IMR-90 (cell line): ENCODE results near the gene GPX1. TPM values are rescaled to one million over a fixed set of nuclear protein-coding genes. Genes with fewer than 3 reads are reported as not detected.

Experiments
- ATAC-seq: fragments of 200-7000 bp; cut with Tn5 transposase; 2 replicates; pipeline ENCODE4 v1.9.1; 2020; ENCODE audit warnings: low read depth, mild to moderate bottlenecking, moderate library complexity
- BruUV-seq: library from RNA; stranded (reverse); fragments of 400-500 nt; replicated peaks from 2 replicates; lab custom pipeline; 2021; lab: Mats Ljungman, UMichigan
- CTCF ChIA-PET: fragments of 300-600 bp; formaldehyde crosslinking; extraction: SDS; loops from one replicate; lab custom pipeline; 2021; ENCODE audit warnings: antibody characterized with exemption; lab: Yijun Ruan, JAX
- POLR2A ChIA-PET: fragments of 300-600 bp; sonication (Branson Sonifier 250); formaldehyde crosslinking; loops from one replicate; lab custom pipeline; 2022; ENCODE audit warnings: antibody characterized with exemption; ENCODE audit not compliant: unreplicated experiment; lab: Charles Lee
- DNase-seq: peaks from one replicate; pipeline ENCODE4 v3.0.0; 2013
- H2AFZ ChIP-seq: replicated peaks from 2 replicates; pipeline ENCODE3; 2013; ENCODE audit warnings: low read length, mild to moderate bottlenecking; ENCODE audit not compliant: poor library complexity
- H2AK5ac ChIP-seq: 2 replicates; pipeline ENCODE4 v1.6.1; 2013; ENCODE audit warnings: low read depth, low read length, inconsistent platforms
- H2AK9ac ChIP-seq: replicated peaks from 2 replicates; pipeline ENCODE3; 2013; ENCODE audit warnings: mild to moderate bottlenecking, low read depth, low read length, moderate library complexity; ENCODE audit not compliant: poor library complexity
- H2BK120ac ChIP-seq: 2 replicates; pipeline ENCODE4 v1.6.1; 2013; ENCODE audit warnings: low read depth, low read length, inconsistent platforms
- H2BK15ac ChIP-seq: 3 replicates; pipeline ENCODE4 v1.6.1; 2013; ENCODE audit warnings: low read depth, low read length, inconsistent platforms
- H2BK20ac ChIP-seq: 2 replicates; pipeline ENCODE4 v1.6.1; 2013; ENCODE audit warnings: low read depth, mild to moderate bottlenecking, inconsistent platforms, low read length, moderate library complexity
- H2BK5ac ChIP-seq: 2 replicates; pipeline ENCODE4 v1.6.1; 2013; ENCODE audit warnings: mild to moderate bottlenecking, low read depth, low read length, inconsistent platforms; ENCODE audit not compliant: poor library complexity, severe bottlenecking
- H3K14ac ChIP-seq: replicated peaks from 2 replicates; pipeline ENCODE4 v1.6.1; 2013; ENCODE audit warnings: low read depth, low read length, inconsistent platforms
- H3K18ac ChIP-seq: 2 replicates; pipeline ENCODE4 v1.6.1; 2013; ENCODE audit warnings: low read depth, low read length, control low read depth
- H3K23ac ChIP-seq: 2 replicates; pipeline ENCODE4 v1.6.1; 2013; ENCODE audit warnings: low read depth, low read length, inconsistent platforms
- H3K27ac ChIP-seq: 2 replicates; pipeline ENCODE4 v1.5.1; 2013; ENCODE audit warnings: mild to moderate bottlenecking, control low read depth, low read length; ENCODE audit not compliant: insufficient read depth
- H3K27me3 ChIP-seq: 2 replicates; pipeline ENCODE4 v1.6.1; 2013; ENCODE audit warnings: low read length; ENCODE audit not compliant: control insufficient read depth, insufficient read depth
- H3K36me3 ChIP-seq: 2 replicates; pipeline ENCODE4 v1.6.1; 2013; ENCODE audit warnings: low read length, mixed read lengths; ENCODE audit not compliant: control insufficient read depth, insufficient read depth
- H3K4ac ChIP-seq: 2 replicates; pipeline ENCODE4 v1.6.1; 2013; ENCODE audit warnings: low read depth, low read length, inconsistent platforms
- H3K4me1 ChIP-seq: 2 replicates; pipeline ENCODE4 v1.6.1; 2013; ENCODE audit warnings: low read length, mixed read lengths; ENCODE audit not compliant: control insufficient read depth, insufficient read depth
- H3K4me2 ChIP-seq: 2 replicates; pipeline ENCODE4 v1.6.1; 2013; ENCODE audit warnings: low read depth, mild to moderate bottlenecking, control low read depth, low read length, moderate library complexity
- H3K4me3 ChIP-seq: 2 replicates; pipeline ENCODE4 v1.5.1; 2013; ENCODE audit warnings: low read depth, mild to moderate bottlenecking, control low read depth, low read length, moderate library complexity; ENCODE audit not compliant: insufficient read depth
- H3K56ac ChIP-seq: 2 replicates; pipeline ENCODE4 v1.6.1; 2013; ENCODE audit warnings: low read length, inconsistent platforms; ENCODE audit not compliant: insufficient read depth; ENCODE audit errors: extremely low read depth
- H3K79me1 ChIP-seq, 2 experiments: 2 replicates each; pipeline ENCODE4 v1.6.1; 2013; ENCODE audit warnings: low read length in 2 of 2, inconsistent platforms in 1 of 2, low read depth in 1 of 2
- H3K9ac ChIP-seq: 2 replicates; pipeline ENCODE4 v1.6.1; 2013; ENCODE audit warnings: low read depth, low read length, control low read depth
- H3K9me1 ChIP-seq: 2 replicates; pipeline ENCODE4 v1.6.1; 2013; ENCODE audit warnings: low read length, inconsistent platforms; ENCODE audit not compliant: insufficient read depth
- H3K9me3 ChIP-seq: 2 replicates; pipeline ENCODE4 v1.6.1; 2013; ENCODE audit warnings: low read length; ENCODE audit not compliant: control insufficient read depth, insufficient read depth
- H4K20me1 ChIP-seq: 2 replicates; pipeline ENCODE4 v1.6.1; 2013; ENCODE audit warnings: low read length, inconsistent platforms; ENCODE audit not compliant: insufficient read depth
- H4K5ac ChIP-seq: 2 replicates; pipeline ENCODE4 v1.6.1; 2013; ENCODE audit warnings: mild to moderate bottlenecking, low read depth, low read length, control low read depth
- H4K8ac ChIP-seq, 2 experiments: 2 replicates each; pipeline ENCODE4 v1.6.1; 2013; ENCODE audit warnings: low read depth in 2 of 2, low read length in 2 of 2, control low read depth in 1 of 2, inconsistent platforms in 1 of 2
- H4K91ac ChIP-seq: 2 replicates; pipeline ENCODE4 v1.6.1; 2013; ENCODE audit warnings: low read depth, low read length, inconsistent platforms; ENCODE audit not compliant: insufficient read depth
- BHLHE40 ChIP-seq: fragments of 150-350 bp; IDR thresholded peaks from 2 replicates; pipeline ENCODE4 v1.6.1; 2016; ENCODE audit warnings: mild to moderate bottlenecking, low read depth, low read length
- CEBPB ChIP-seq: IDR thresholded peaks from 2 replicates; pipeline ENCODE4 v1.6.1; 2012; ENCODE audit warnings: low read depth, low read length, improper control_type of control experiment
- FOS ChIP-seq: fragments of 150-350 bp; IDR thresholded peaks from 2 replicates; pipeline ENCODE4 v1.6.1; 2016; ENCODE audit warnings: low read depth, low read length
- MAFK ChIP-seq: IDR thresholded peaks from 2 replicates; pipeline ENCODE4 v1.6.1; 2012; ENCODE audit warnings: low read depth, low read length, improper control_type of control experiment
- MAZ ChIP-seq: IDR thresholded peaks from 2 replicates; pipeline ENCODE4 v1.6.1; 2012; ENCODE audit warnings: low read depth, mild to moderate bottlenecking, low read length, improper control_type of control experiment, moderate library complexity, borderline replicate concordance
- MXI1 ChIP-seq: IDR thresholded peaks from 2 replicates; pipeline ENCODE4 v1.6.1; 2012; ENCODE audit warnings: low read depth, mild to moderate bottlenecking, low read length, moderate library complexity, borderline replicate concordance
- RAD21 ChIP-seq: IDR thresholded peaks from 2 replicates; pipeline ENCODE4 v1.6.1; 2012; ENCODE audit warnings: low read length, improper control_type of control experiment
- SMC3 ChIP-seq: fragments of 150-350 bp; IDR thresholded peaks from 2 replicates; pipeline ENCODE4 v1.6.1; 2016; ENCODE audit warnings: low read depth, mild to moderate bottlenecking, antibody characterized with exemption, low read length, moderate library complexity
- USF2 ChIP-seq: fragments of 150-350 bp; IDR thresholded peaks from 2 replicates; pipeline ENCODE4 v1.6.1; 2017; ENCODE audit warnings: mild to moderate bottlenecking, antibody characterized with exemption, low read length, low read depth
- WGBS, 2 experiments: methylation state at CpG; one replicate each; pipeline versions ENCODE4 v1.1.5 to v1.1.7; 2013; ENCODE audit warnings: missing lambda C conversion rate in 2 of 2; ENCODE audit not compliant: insufficient read length in 1 of 2; ENCODE audit errors: extremely low coverage in 2 of 2; 5-methylcytosine and 5-hydroxymethylcytosine counted together
- dilution Hi-C: fragments of 300-500 bp; cut with HindIII; formaldehyde crosslinking; loops from one replicate; pipeline ENCODE4 v1.14.3; 2018; ENCODE audit warnings: low sequenced_read_pairs; ENCODE audit not compliant: unreplicated experiment
- in situ Hi-C: fragments of 300-500 bp; cut with MboI; formaldehyde crosslinking; loops from 3 replicates; pipeline ENCODE4 v1.14.3; 2019; ENCODE audit warnings: low sequenced_read_pairs, inconsistent platforms, mixed read lengths
- intact Hi-C: fragments of 100-400 bp; cut with micrococcal nuclease; formaldehyde crosslinking; loops from 2 replicates; pipeline ENCODE4 v1.10.0; 2022
- polyA plus RNA-seq, 3 experiments: library from polyadenylated mRNA; depleted of rRNA; stranded (reverse); fragments of >200 nt; gene quantifications; 2 replicates each; pipeline ENCODE4 v1.2.3, GENCODE V29; 2012; ENCODE audit warnings: low replicate concordance in 1 of 3
- total RNA-seq: library from RNA; depleted of rRNA; stranded (reverse); fragments of >200 nt; gene quantifications from 2 replicates; pipeline ENCODE4 v1.2.3, GENCODE V29; 2012

Gene GPX1
- total and polyA plus RNA-seq, 2 of the 4 experiments (the other 2 are of a cell fraction), result 128 to 680 TPM

DNA sequence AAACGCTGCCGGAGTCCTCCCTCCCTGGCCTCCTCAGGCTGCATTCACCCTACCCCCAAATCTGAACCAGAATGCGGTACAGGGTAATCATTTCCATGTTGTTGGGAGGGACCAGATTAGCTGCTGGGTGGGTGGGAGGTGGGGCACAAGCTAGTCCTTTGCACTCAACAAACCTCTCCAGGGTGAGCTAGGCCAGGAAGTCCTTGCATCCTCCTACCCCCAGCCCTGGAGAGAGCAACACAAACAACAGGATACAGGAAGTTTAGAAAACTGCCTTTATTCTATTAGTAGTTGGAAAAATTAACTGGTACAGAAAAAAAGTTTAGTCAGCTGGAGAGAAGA, 702 bp upstream of the GPX1 start:
- BruUV-seq, result no TSS peak

More for the DNA sequence above, 702 bp upstream of the GPX1 start:
- peak overlapping the region; percentile 40; the same call in 1 of the 2 replicates for H2BK20ac ChIP-seq
- peak overlapping the region; percentile 95 to 99 for H4K8ac ChIP-seq
- dilution Hi-C loops (no loop called here), intact Hi-C loops (loop anchor here (1.0 kb wide), 1 partner anchor 19 kb away; the partner anchor contains the start of gene USP4), in situ Hi-C loops (no loop called here)
- H2AFZ ChIP-seq, result peak overlapping the region; percentile 1
- peaks cover 26 to 66% of the 10 kb centered on the region in 2 experiments for H3K79me1 ChIP-seq
- H2AK9ac ChIP-seq, result peak overlapping the region; percentile 75
- ATAC-seq (peak; percentile 0; the same call in 1 of the 2 replicates), DNase-seq (no peak)
- peak overlapping the region; percentile 22 for H2BK120ac ChIP-seq
- no peak overlapping the region for H3K4me3 ChIP-seq
- H4K5ac ChIP-seq, result peak overlapping the region; percentile 79
- H2AK5ac ChIP-seq, result peak overlapping the region; percentile 98
- peak overlapping the region; percentile 99 for H3K4ac ChIP-seq
- H3K4me1 ChIP-seq, result peaks cover 29% of the 10 kb centered on the region
- H3K9ac ChIP-seq, result peak overlapping the region; percentile 89
- 0 out of 2 replicates have a peak, but pooled peaks cover 5% of the 10 kb centered on the region for H3K9me1 ChIP-seq
- ChIA-PET POLR2A (no interaction called here), CTCF (no interaction called here)
- peak overlapping the region; percentile 97 for H3K14ac ChIP-seq
- H3K56ac ChIP-seq, result peak overlapping the region; percentile 87
- peaks cover 33% of the 10 kb centered on the region for H4K20me1 ChIP-seq
- H3K27me3 ChIP-seq, result no peaks in the 10 kb centered on the region
- WGBS, 2 experiments, result no CpG with 5 or more reads among the region's 3 CpGs
- H3K18ac ChIP-seq, result peak overlapping the region; percentile 66
- H3K36me3 ChIP-seq, result peaks cover 42% of the 10 kb centered on the region
- TF ChIP-seq BHLHE40 (no peak), USF2 (no peak), MAFK (no peak), RAD21 (no peak), MXI1 (no peak), SMC3 (no peak), MAZ (no peak), FOS (no peak), CEBPB (no peak)
- peak overlapping the region; percentile 6; the same call in 1 of the 2 replicates for H3K4me2 ChIP-seq
- H3K9me3 ChIP-seq, result no peaks in the 10 kb centered on the region
- H2BK5ac ChIP-seq, result peak overlapping the region; percentile 98
- peak overlapping the region; percentile 99 for H3K27ac ChIP-seq
- peak overlapping the region; percentile 78; the same call in 2 of the 3 replicates for H2BK15ac ChIP-seq
- H4K91ac ChIP-seq, result peak overlapping the region; percentile 97
- peak overlapping the region; percentile 93; the same call in 1 of the 2 replicates for H3K23ac ChIP-seq
